Measurements from ENCODE around the gene CD248. TPM values are rescaled to one million over a fixed set of nuclear protein-coding genes. Genes with fewer than 3 reads are reported as not detected.

The CD248 gene
- total and polyA plus RNA-seq, 9 donors, result 4.9 to 47.9 (median 17.2) TPM

DNA sequence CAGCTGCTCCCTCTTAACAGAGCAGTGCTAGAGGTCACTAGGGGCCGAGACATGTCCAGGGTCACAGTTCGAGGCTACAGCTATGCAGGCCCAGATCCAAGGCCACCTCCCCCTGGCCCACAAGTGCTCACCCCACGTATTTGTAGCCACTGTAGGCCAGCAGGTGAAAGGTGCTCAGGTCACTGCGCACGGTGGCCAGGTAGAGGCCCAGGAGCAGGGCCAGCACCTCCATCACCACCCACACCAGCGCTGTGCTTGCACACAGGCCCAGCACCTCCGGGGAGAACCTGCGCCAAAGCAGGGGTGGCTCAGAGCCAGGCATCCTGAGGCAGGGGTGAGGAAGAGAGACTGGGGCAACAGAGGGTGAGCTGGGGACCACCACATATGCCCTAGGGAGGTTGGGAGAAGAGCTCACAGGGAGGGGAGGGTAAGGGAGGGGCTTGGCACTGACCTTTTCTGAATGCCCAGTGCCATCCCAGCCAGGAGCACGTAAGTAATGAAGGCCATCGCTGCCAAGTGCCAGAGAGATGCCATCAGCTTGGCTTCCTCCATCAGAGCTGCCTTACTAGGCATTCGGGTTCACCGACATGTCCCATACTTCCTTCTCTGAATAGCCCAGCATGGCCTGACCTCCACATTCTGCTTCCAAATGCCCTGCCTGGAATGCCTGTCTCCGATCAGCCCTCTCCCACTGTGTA, 31.4 kb downstream of the CD248 start:
- H3K4me3 ChIP-seq, result no peak overlapping the region
- H3K9me3 ChIP-seq, result no peaks in the 10 kb centered on the region
- no peaks in the 10 kb centered on the region for H3K27me3 ChIP-seq
- WGBS, 3 donors, result 77 to 86% (median 84%) methylated on average over 13 of the region's 13 CpGs
- peaks cover 18% of the 10 kb centered on the region for H3K4me1 ChIP-seq (ENCODE audit: insufficient read depth)
- no peak for TF ChIP-seq POLR2A (IDR thresholded peaks at IDR 0.05)
- H3K36me3 ChIP-seq, result no peaks in the 10 kb centered on the region
- intact Hi-C loops (cut with DNase I), result loop anchor here in 1 of 4 donors (10.0 kb wide), 2 partner anchors 49 to 61 kb away; partner anchors contain the start of gene RIN1
- no peak overlapping the region for H3K27ac ChIP-seq
- DNase-seq, result peak in 2 of 5 donors; percentile 39 to 51

DNA sequence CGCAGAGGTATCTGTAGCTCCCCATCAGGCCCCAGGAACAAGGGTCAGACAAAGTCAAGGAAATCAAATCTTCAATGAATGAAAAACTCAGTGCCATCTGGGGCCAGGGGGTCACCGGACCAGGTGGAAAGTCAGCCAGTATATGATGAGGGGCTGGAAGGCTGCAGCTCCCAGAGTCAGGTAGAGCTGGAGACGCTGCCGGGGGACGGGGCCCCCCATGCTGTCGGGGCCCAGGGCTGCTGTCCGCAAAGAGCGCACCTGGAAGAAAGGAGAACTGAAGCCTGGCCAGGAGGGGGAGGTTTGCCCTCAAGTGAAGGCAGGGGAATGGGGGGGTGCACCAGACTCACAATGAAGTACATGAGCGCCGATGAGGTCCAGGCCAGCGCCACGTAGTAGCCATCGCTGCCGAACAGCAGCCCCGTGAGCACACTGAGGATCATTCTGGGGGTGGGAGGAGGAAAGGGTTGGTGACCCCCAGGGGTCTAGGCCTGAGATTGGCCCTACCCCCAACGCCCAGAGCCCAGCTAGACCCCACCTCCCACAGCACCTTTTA, 32.2 kb downstream of the CD248 start:
- H3K27ac ChIP-seq, result no peak overlapping the region
- H3K4me3 ChIP-seq, result no peak overlapping the region
- H3K36me3 ChIP-seq, result no peaks in the 10 kb centered on the region
- whole genome bisulfite sequencing, 3 donors, result 89 to 95% (median 90%) methylated on average over 16 of the region's 16 CpGs
- H3K9me3 ChIP-seq, result no peaks in the 10 kb centered on the region
- peak in 1 of 5 donors; percentile 28 for DNase-seq
- TF ChIP-seq EP300 (IDR thresholded peaks at IDR 0.05) (no peak), POLR2A (IDR thresholded peaks at IDR 0.05) (no peak)
- TF ChIP-seq, protein P1, sequence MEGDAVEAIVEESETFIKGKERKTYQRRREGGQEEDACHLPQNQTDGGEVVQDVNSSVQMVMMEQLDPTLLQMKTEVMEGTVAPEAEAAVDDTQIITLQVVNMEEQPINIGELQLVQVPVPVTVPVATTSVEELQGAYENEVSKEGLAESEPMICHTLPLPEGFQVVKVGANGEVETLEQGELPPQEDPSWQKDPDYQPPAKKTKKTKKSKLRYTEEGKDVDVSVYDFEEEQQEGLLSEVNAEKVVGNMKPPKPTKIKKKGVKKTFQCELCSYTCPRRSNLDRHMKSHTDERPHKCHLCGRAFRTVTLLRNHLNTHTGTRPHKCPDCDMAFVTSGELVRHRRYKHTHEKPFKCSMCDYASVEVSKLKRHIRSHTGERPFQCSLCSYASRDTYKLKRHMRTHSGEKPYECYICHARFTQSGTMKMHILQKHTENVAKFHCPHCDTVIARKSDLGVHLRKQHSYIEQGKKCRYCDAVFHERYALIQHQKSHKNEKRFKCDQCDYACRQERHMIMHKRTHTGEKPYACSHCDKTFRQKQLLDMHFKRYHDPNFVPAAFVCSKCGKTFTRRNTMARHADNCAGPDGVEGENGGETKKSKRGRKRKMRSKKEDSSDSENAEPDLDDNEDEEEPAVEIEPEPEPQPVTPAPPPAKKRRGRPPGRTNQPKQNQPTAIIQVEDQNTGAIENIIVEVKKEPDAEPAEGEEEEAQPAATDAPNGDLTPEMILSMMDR (IDR thresholded peaks at IDR 0.05), result no peak
- H3K27me3 ChIP-seq, result no peaks in the 10 kb centered on the region
- intact Hi-C loops (cut with DNase I), result loop anchor here in 2 of 4 donors (5.0 to 10.0 kb wide), 3 partner anchors 50 to 67 kb away; partner anchors contain the start of gene RIN1 (in 1 of the 2)
- peaks cover 10% of the 10 kb centered on the region for H3K4me1 ChIP-seq (ENCODE audit: insufficient read depth)

- no peaks in the 10 kb centered on the region for H3K36me3 ChIP-seq
- H3K27ac ChIP-seq, result no peak overlapping the region
- H3K9me3 ChIP-seq, result no peaks in the 10 kb centered on the region
- no peaks in the 10 kb centered on the region for H3K27me3 ChIP-seq
- no peak overlapping the region for H3K4me3 ChIP-seq
- DNase-seq, result peak in 2 of 5 donors; percentile 42 to 44
- intact Hi-C loops (cut with DNase I), result loop anchor here in 2 of 4 donors (5.0 to 10.0 kb wide), 3 partner anchors 51 to 66 kb away; partner anchors contain the start of gene RIN1 (in 1 of the 2)
- H3K4me1 ChIP-seq (ENCODE audit: insufficient read depth), result peaks cover 10% of the 10 kb centered on the region
- WGBS, 3 donors, result 77 to 78% (median 78%) methylated on average over 14 of the region's 14 CpGs
- TF ChIP-seq, protein P1 (IDR thresholded peaks at IDR 0.05), result no peak
- TF ChIP-seq POLR2A (IDR thresholded peaks at IDR 0.05), result no peak
- no peak for TF ChIP-seq EP300 (IDR thresholded peaks at IDR 0.05)
Observed at GRCh38 chr11:66283461-66284105, 33.3 kb downstream of the CD248 start.

- no peak overlapping the region for H3K4me3 ChIP-seq
- H3K27ac ChIP-seq, result no peak overlapping the region
- H3K9me3 ChIP-seq, result no peaks in the 10 kb centered on the region
- H3K27me3 ChIP-seq, result no peaks in the 10 kb centered on the region
- DNase-seq, result peak; percentile 97 to 100 (median 98)
- intact Hi-C loops (cut with DNase I), result loop anchor here in 3 of 4 donors (1.0 to 10.0 kb wide), 4 partner anchors 52 to 65 kb away; partner anchors contain the start of gene RIN1 (in 1 of the 3)
- no peak for TF ChIP-seq POLR2A (IDR thresholded peaks at IDR 0.05)
- TF ChIP-seq, protein P1 (IDR thresholded peaks at IDR 0.05), result peak; percentile 97 to 99 (median 99)
- no peak for TF ChIP-seq EP300 (IDR thresholded peaks at IDR 0.05)
- H3K4me1 ChIP-seq (ENCODE audit: insufficient read depth), result peaks cover 6% of the 10 kb centered on the region
- WGBS, 3 donors, result 13 to 15% (median 13%) methylated on average over 31 to 35 of the region's 35 CpGs
- no peaks in the 10 kb centered on the region for H3K36me3 ChIP-seq
Observed at GRCh38 chr11:66282468-66283455, 34.1 kb downstream of the CD248 start.
